ENCODE results near the gene C1QA. TPM values are rescaled to one million over a fixed set of nuclear protein-coding genes. Genes with fewer than 3 reads are reported as not detected.

The C1QA gene
- polyA plus RNA-seq, 1 of the 3 experiments (the other 2 are of a cell fraction), result not detected

DNA sequence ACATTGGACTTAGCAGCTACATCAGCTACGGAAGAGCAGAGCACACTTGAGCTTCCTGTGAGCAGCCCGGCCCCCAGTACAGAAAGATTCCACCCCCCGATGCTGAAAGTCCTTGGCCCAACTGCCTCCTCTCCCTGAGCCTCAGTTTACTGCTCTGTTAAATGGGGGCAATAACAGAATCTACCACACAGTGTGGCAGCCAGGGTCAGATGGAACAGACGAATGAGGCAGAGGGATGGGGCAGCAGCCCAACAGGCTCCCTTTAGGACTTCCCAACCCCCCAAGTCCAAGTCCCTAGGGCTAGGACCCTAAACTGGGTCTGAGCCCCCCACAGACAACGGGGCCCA is 22.9 kb upstream of the C1QA start (continued):
- TF ChIP-seq TEAD4 (IDR thresholded peaks at IDR 0.05; ENCODE audit: borderline replicate concordance, insufficient read depth) (no peak), FOXJ3 (CRISPR knock-in tag; IDR thresholded peaks at IDR 0.05) (no peak), USF2 (IDR thresholded peaks at IDR 0.05; ENCODE audit: borderline replicate concordance, low read depth, low read length) (no peak), EZH2phosphoT487 (IDR thresholded peaks at IDR 0.05; ENCODE audit: borderline replicate concordance, low read depth) (no peak)

DNA sequence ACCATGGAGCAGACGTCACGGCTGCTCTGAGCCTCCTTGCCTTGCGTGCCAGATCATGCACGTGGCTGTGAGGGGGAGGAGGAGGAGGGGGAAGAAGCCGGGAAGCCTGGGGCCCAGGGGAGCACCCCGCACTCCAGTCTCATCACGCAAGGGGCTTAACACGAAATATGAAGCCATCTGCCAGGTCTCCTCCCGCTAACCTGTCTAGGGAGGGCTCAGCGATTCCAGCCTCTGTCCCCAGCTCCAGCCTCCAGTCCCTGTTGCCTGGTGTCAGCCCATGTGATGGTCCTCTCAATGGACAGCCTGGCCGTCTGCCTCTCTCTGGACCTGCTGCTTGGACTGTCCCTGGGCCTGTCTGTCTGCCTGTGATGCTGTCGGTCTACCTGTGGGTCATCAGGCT is 22.5 kb upstream of the C1QA start:
- no peak overlapping the region for H3K4me3 ChIP-seq (ENCODE audit: low read depth in 2 of 2, low read length in 1 of 2)
- POLR2A ChIA-PET, result no interaction called here
- peaks cover 0 to 4% of the 10 kb centered on the region in 2 experiments; a peak in 1 of 4 replicates for H3K4me1 ChIP-seq (ENCODE audit: control insufficient read depth in 1 of 2, insufficient read depth in 2 of 2, low read depth in 1 of 2, low read length in 1 of 2)
- H3K4me2 ChIP-seq, result no peak overlapping the region
- DNase-seq, result no peak
- no peaks in the 10 kb centered on the region for H3F3A ChIP-seq (replicated peaks; ENCODE audit: insufficient read depth)
- H3K79me2 ChIP-seq (ENCODE audit: insufficient read depth), result no peaks in the 10 kb centered on the region
- no peaks in the 10 kb centered on the region for H3K36me3 ChIP-seq (replicated peaks in 1 of 2; ENCODE audit: control insufficient read depth in 1 of 2, insufficient read depth in 2 of 2, low read length in 1 of 2)
- no peak overlapping the region for H3K27ac ChIP-seq (ENCODE audit: low read depth in 2 of 2, low read length in 1 of 2)
- peaks cover 2% of the 10 kb centered on the region for H3K27me3 ChIP-seq (ENCODE audit: insufficient read depth)
- WGBS (ENCODE audit: low lambda C conversion rate), result 30% methylated on average over 2 of the region's 12 CpGs
- no peaks in the 10 kb centered on the region for H4K20me1 ChIP-seq (ENCODE audit: insufficient read depth)
- H2AFZ ChIP-seq (ENCODE audit: low read depth), result no peak overlapping the region
- CTCF ChIA-PET, result interaction anchor here (0.7 to 2.5 kb wide), 8 partner anchors 9 to 194 kb away, joined by 3 to 12 read pairs (median 3); no protein-coding TSS in a partner anchor
- no peaks in the 10 kb centered on the region for H3K9me3 ChIP-seq
- H3K9me2 ChIP-seq, result no peaks in the 10 kb centered on the region
- no peak overlapping the region for H3K9ac ChIP-seq
- TF ChIP-seq ELF1 (IDR thresholded peaks at IDR 0.05) (no peak), TCF12 (IDR thresholded peaks at IDR 0.05) (no peak), RCOR1 (IDR thresholded peaks at IDR 0.05; ENCODE audit: low read length) (no peak), CTCF (IDR thresholded peaks at IDR 0.05) (no peak), NFIC (IDR thresholded peaks at IDR 0.05; ENCODE audit: borderline replicate concordance) (no peak), NRF1 (IDR thresholded peaks at IDR 0.05; ENCODE audit: low read depth, low read length) (no peak), GATA2 (CRISPR knock-in tag; IDR thresholded peaks at IDR 0.05) (no peak), RXRA (IDR thresholded peaks at IDR 0.05; ENCODE audit: borderline replicate concordance, low read depth) (no peak), EP300 (IDR thresholded peaks at IDR 0.05; ENCODE audit: borderline replicate concordance in 1 of 2, low read depth in 1 of 2, low read length in 1 of 2) (no peak), MAX (IDR thresholded peaks at IDR 0.05; ENCODE audit: low read depth) (no peak)

DNA sequence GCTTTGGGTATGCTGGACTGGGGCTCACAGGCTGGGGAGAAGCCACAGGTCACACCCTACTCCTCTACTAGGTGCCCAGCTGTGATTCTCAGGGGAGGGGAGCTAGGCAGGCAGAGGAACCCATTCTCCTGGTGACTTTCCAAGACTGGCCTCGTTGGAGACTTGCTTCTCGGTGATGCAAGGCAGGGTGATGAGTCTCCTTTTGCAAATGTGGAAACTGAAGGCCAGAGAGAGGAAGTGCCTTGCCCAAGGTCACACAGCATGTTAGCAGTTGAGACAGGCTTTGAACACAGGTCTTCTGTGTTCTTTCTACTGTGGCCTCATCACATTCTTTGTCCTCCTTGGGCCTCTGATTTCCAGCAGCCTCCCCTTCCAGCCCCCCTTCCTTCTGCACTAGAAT is 20.5 kb upstream of the C1QA start:
- H2AFZ ChIP-seq (ENCODE audit: low read depth), result no peak overlapping the region
- POLR2A ChIA-PET, result no interaction called here
- H3K9me2 ChIP-seq, result no peaks in the 10 kb centered on the region
- CTCF ChIA-PET, result interaction anchor here (0.9 to 1.2 kb wide), 4 partner anchors 87 to 142 kb away, joined by 3 to 6 read pairs (median 4); no protein-coding TSS in a partner anchor
- H3K9me3 ChIP-seq, result no peaks in the 10 kb centered on the region
- H3K27ac ChIP-seq (ENCODE audit: low read depth in 2 of 2, low read length in 1 of 2), result no peak overlapping the region
- no peak overlapping the region for H3K4me2 ChIP-seq
- no peak overlapping the region for H3K4me3 ChIP-seq (ENCODE audit: low read depth in 2 of 2, low read length in 1 of 2)
- DNase-seq, result no peak
- no peaks in the 10 kb centered on the region for H4K20me1 ChIP-seq (ENCODE audit: insufficient read depth)
- no peaks in the 10 kb centered on the region for H3F3A ChIP-seq (replicated peaks; ENCODE audit: insufficient read depth)
- peaks cover 19% of the 10 kb centered on the region for H3K27me3 ChIP-seq (ENCODE audit: insufficient read depth)
- WGBS (ENCODE audit: low lambda C conversion rate), result 25% methylated on average over 2 of the region's 2 CpGs
- no peaks in the 10 kb centered on the region for H3K36me3 ChIP-seq (replicated peaks in 1 of 2; ENCODE audit: control insufficient read depth in 1 of 2, insufficient read depth in 2 of 2, low read length in 1 of 2)
- H3K79me2 ChIP-seq (ENCODE audit: insufficient read depth), result no peaks in the 10 kb centered on the region
- H3K9ac ChIP-seq, result no peak overlapping the region
- peaks cover 0 to 13% of the 10 kb centered on the region in 2 experiments; a peak in 1 of 4 replicates for H3K4me1 ChIP-seq (ENCODE audit: control insufficient read depth in 1 of 2, insufficient read depth in 2 of 2, low read depth in 1 of 2, low read length in 1 of 2)
- TF ChIP-seq RXRA (IDR thresholded peaks at IDR 0.05; ENCODE audit: borderline replicate concordance, low read depth) (no peak), GATA2 (CRISPR knock-in tag; IDR thresholded peaks at IDR 0.05) (no peak), FOXJ3 (CRISPR knock-in tag; IDR thresholded peaks at IDR 0.05) (no peak), ELF1 (IDR thresholded peaks at IDR 0.05) (no peak), CTCF (IDR thresholded peaks at IDR 0.05) (no peak), EP300 (IDR thresholded peaks at IDR 0.05; ENCODE audit: borderline replicate concordance in 1 of 2, low read depth in 1 of 2, low read length in 1 of 2) (no peak), RCOR1 (IDR thresholded peaks at IDR 0.05; ENCODE audit: low read length) (no peak), TEAD4 (IDR thresholded peaks at IDR 0.05; ENCODE audit: borderline replicate concordance, insufficient read depth) (no peak), TAF1 (IDR thresholded peaks at IDR 0.05; ENCODE audit: borderline replicate concordance, low read depth, low read length) (no peak), GABPA (IDR thresholded peaks at IDR 0.05; ENCODE audit: low read depth) (no peak), POLR2AphosphoS5 (IDR thresholded peaks at IDR 0.05; ENCODE audit: low read depth, low read length) (no peak), FOXM1 (IDR thresholded peaks at IDR 0.05; ENCODE audit: low read depth) (no peak), TCF12 (IDR thresholded peaks at IDR 0.05) (no peak)
- TF ChIP-seq, protein P1, sequence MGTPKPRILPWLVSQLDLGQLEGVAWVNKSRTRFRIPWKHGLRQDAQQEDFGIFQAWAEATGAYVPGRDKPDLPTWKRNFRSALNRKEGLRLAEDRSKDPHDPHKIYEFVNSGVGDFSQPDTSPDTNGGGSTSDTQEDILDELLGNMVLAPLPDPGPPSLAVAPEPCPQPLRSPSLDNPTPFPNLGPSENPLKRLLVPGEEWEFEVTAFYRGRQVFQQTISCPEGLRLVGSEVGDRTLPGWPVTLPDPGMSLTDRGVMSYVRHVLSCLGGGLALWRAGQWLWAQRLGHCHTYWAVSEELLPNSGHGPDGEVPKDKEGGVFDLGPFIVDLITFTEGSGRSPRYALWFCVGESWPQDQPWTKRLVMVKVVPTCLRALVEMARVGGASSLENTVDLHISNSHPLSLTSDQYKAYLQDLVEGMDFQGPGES (IDR thresholded peaks at IDR 0.05; ENCODE audit: low read depth, low read length), result no peak
